AG04449 (cell line): Measurements from ENCODE around the gene PPP2R5D.
A peak's percentile ranks its signal among the peaks of the same experiment; 100 is the strongest.
"Not testable (repeated sequence)": the region's sequence is repeated elsewhere in the genome, so short reads cannot be mapped to it uniquely, and the experiment has no call there.

Experiments used
- CTCF ChIA-PET: fragments of 350-600 bp; formaldehyde crosslinking; extraction: SDS; loops from one replicate; lab custom pipeline; 2021; ENCODE audit warnings: antibody characterized with exemption; lab: Yijun Ruan, JAX
- POLR2A ChIA-PET: fragments of 400-600, 350-600 bp; formaldehyde crosslinking; extraction: SDS; loops from one replicate; lab custom pipeline; 2020; ENCODE audit warnings: antibody characterized with exemption, inconsistent platforms; lab: Yijun Ruan, JAX
- DNase-seq: peaks from one replicate; pipeline ENCODE4 v3.0.0-alpha.2; 2010; ENCODE audit warnings: low read depth, low spot score
- H3K4me3 ChIP-seq: 2 replicates; pipeline ENCODE4 v1.5.1; 2011; ENCODE audit warnings: low read depth, mild to moderate bottlenecking, control low read depth, low read length
- TF ChIP-seq, protein P1 (sequence below): IDR thresholded peaks from one replicate; pipeline ENCODE4 v1.5.1; 2011; ENCODE audit warnings: mild to moderate bottlenecking, moderate library complexity, low read length, control low read depth, inconsistent platforms; ENCODE audit not compliant: insufficient read depth; ENCODE audit errors: missing control alignments

PPP2R5D gene

DNA sequence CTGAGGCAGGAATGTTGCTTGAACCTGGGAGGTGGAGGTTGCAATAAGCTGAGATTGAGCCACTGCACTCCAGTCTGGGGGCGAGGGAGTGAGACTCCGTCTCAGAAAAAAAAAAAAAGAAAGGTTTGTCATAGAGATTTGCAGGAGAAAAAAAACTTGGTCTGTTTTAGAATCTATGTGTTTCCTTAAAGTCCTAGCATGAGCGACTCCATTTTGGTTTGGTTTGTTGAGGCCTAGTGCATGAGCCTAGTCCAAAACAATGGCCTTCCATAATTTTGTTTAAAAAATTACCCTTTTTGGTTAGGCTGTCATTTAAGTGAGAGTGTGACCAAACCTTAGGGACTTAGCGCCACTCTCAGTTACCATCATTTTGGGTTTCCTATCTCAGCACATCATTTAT is 32.0 kb upstream of the PPP2R5D start:
- DNase-seq, result no peak
- POLR2A ChIA-PET, result no interaction called here

DNA sequence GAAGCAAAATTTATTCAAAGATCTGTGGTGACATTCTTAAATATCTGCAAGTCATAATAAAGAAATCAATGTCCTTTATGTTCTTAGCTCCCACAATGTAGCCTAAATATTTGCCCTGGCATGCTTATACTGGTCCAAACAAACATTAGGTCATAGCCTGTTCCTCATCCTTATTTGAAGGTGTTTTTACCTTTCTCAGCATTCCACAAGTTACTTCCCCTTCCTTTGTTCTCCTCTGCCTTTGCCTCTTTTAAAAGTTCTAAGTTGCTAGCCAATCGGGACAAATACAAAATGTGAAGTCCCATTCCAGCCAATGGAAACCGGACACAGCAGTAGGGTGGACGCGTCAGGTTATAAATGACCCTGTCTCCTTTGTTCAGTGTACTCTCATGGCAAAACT is 30.0 kb upstream of the PPP2R5D start:
- CTCF ChIA-PET, H3K4me3 ChIP-seq, POLR2A ChIA-PET, DNase-seq: not testable (repeated sequence)

More for the DNA sequence above, 32.0 kb upstream of the PPP2R5D start:
- CTCF ChIA-PET, result interaction anchor here (1.3 kb wide), 1 partner anchor 9 kb away, joined by 5 read pairs; no protein-coding TSS in a partner anchor
- H3K4me3 ChIP-seq, result no peak overlapping the region
- TF ChIP-seq, protein P1, sequence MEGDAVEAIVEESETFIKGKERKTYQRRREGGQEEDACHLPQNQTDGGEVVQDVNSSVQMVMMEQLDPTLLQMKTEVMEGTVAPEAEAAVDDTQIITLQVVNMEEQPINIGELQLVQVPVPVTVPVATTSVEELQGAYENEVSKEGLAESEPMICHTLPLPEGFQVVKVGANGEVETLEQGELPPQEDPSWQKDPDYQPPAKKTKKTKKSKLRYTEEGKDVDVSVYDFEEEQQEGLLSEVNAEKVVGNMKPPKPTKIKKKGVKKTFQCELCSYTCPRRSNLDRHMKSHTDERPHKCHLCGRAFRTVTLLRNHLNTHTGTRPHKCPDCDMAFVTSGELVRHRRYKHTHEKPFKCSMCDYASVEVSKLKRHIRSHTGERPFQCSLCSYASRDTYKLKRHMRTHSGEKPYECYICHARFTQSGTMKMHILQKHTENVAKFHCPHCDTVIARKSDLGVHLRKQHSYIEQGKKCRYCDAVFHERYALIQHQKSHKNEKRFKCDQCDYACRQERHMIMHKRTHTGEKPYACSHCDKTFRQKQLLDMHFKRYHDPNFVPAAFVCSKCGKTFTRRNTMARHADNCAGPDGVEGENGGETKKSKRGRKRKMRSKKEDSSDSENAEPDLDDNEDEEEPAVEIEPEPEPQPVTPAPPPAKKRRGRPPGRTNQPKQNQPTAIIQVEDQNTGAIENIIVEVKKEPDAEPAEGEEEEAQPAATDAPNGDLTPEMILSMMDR, result no peak

DNA sequence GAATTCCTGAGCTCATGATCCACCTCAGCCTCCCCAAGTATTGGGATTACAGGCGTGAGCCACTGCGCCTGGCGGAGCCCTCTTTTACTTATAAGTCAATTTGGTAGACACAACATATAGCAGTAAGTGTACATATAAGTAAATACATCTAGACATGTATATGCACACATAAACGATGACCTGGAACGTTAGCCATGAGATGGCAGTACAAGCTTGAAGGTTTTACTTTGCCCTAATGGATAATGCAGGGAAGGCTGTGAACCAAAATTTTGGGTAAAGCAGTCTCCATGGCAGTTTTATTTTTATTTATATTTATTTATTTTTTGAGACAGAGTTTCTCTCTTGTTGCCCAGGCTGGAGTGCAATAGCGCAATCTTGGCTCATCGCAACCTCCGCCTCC is 26.2 kb upstream of the PPP2R5D start:
- ChIA-PET CTCF (no interaction called here), POLR2A (no interaction called here)
- H3K4me3 ChIP-seq, result no peak overlapping the region
- TF ChIP-seq, protein P1, result no peak
- DNase-seq, result no peak

DNA sequence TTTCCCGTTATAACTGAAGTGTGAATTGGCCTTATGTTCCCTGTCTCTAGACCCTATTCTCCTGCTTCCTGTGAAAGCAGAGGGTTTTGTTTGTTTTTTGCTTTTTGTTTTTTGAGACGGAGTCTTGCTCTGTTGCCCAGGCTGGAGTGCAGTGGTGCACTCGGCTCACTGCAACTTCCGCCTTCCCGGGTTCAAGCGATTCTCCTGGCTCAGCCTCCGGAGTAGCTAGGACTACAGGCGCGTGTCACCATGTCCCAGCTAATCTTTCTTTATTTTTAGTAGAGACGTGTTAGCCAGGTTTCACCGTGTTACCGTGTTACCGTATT is 24.5 kb upstream of the PPP2R5D start:
- ChIA-PET POLR2A (no interaction called here), CTCF (no interaction called here)
- no peak overlapping the region for H3K4me3 ChIP-seq

DNA sequence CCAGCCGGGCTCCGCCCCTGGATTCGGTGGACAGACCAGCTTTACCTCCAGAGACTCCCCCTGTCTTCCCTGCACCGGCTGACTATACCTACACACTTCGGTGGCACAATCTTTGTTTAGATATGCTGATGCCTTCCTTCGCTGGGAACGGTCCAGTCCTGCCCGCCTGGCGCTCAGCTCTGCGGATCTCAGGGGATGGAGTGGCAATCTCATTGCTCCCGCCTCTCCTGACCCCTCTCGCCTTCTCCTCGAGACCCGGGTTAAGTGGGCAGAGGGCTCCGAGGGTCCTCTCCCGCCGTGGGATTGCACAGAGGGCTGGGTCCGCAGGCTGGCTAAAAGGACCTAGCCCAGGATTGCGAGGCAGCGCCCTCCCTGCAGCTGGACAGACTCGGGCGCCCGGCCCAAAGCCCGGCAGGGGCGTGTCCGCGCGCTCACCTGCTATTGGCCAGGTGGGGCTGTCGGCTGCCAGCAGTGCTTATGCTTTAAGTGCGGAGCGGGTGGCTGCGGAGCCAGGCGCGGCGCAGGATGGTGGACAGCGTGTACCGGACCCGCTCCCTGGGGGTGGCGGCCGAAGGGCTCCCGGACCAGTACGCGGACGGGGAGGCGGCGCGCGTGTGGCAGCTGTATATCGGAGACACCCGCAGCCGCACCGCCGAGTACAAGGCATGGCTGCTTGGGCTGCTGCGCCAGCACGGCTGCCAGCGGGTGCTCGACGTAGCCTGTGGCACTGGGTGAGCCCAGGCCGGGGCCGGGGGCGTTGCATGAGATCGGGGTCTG is 23.9 kb upstream of the PPP2R5D start, which contains the start of gene GNMT:
TSS of gene GNMT (plus strand) at position 512 of the 777 bp plus-strand sequence. CDS start at position 526, 14 bp downstream.
- peak within 1 kb of the TSS; percentile 48 for H3K4me3 ChIP-seq
- ChIA-PET CTCF (interaction anchor here (1.2 kb wide), 1 partner anchor 8 kb away, joined by 5 read pairs; no protein-coding TSS in a partner anchor), POLR2A (interaction anchor here (0.6 kb wide), 1 partner anchor 28 kb away, joined by 3 read pairs; no protein-coding TSS in a partner anchor)
- no peak for DNase-seq
- TF ChIP-seq, protein P1, result no peak

More for the DNA sequence above, 24.5 kb upstream of the PPP2R5D start:
- DNase-seq, result no peak
- TF ChIP-seq, protein P1, result no peak

DNA sequence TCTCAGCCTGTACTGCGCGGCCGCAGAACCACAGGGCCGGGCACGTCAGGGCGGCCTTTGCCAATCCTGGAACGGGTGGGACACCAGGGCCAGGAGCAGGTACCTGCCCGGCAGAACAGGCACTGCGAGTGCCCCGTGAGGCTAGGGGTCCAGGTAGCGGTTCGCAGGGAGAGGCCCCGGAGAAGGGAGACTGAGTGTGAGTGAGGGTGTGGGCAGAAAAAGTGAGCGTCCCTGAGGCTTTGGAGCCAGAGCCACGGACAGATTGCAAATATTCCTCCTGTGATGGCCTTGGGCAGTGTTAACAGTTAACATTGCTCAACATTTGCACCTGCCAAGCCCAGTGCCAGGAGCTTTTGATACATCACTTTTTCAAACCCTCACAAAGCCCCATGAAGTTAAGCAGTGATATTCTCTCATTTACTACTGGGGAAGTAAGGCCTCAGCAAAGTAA is 23.3 kb upstream of the PPP2R5D start:
- no peak for DNase-seq
- TF ChIP-seq, protein P1, result no peak
- ChIA-PET POLR2A (interaction anchor here (0.6 kb wide), 1 partner anchor 28 kb away, joined by 3 read pairs; no protein-coding TSS in a partner anchor), CTCF (interaction anchor here (0.7 to 1.2 kb wide), 2 partner anchors 9 to 10 kb away, joined by 3 to 5 read pairs; no protein-coding TSS in a partner anchor)
- H3K4me3 ChIP-seq, result peak overlapping the region; percentile 48
